ENCODE results near the gene MYL2.

The MYL2 gene

GRCh38 chr12:110930348-110931314, 10.3 kb upstream of the MYL2 start:
- DNase-seq (ENCODE audit: low spot score) = no peak

GRCh38 chr12:110929818-110930217, 9.4 kb upstream of the MYL2 start:
- no peak for DNase-seq (ENCODE audit: low spot score)

DNA sequence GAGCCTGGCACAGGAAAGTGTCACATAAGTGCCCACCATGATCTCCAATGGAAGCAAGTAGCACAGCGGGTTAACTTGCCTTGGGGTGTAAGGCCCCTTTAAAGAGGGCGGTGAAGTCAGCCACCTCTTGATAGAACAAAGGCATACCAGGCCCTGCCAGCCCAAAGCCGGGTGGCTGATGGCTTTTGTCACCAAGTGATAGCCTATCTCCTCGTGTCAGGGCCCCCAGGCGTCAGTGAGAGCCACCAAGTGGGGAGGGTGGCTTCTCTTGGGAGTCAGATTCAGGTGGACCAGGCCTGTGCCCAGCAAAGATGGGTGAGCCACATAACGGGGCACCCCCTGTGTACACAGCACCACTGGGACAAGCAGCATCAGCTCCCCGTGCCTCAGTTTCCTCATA, 8.3 kb upstream of the MYL2 start:
- no peak for DNase-seq (ENCODE audit: low spot score)

- no peak for DNase-seq (ENCODE audit: low spot score)
These were observed 7.2 kb upstream of the MYL2 start for GRCh38 chr12:110927546-110927945.

GRCh38 chr12:110923692-110924334, 3.4 kb upstream of the MYL2 start:
- DNase-seq (ENCODE audit: low spot score) = no peak

- no peak for DNase-seq (ENCODE audit: low spot score)
These were observed 2.8 kb upstream of the MYL2 start for GRCh38 chr12:110923192-110923591.

DNA sequence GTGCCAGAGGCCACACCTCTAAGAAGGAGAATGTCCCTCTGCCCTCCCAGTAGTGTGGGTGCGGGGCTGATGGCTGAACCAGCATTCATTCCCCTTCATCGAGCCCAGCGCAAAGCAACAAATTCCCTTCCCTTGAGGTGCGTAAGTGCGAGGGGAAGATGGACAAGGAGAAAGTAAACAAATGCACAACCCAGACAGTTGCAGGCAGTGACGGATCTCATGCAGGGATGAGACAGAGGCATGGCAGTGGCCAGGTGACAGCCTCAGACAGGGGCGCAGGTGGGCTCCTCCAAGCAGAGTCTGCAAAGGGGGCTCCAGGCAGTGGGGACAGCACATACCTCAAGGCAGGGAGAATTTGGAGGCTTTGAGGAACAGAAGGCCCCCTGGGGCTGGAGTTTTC, 2.3 kb upstream of the MYL2 start:
- DNase-seq (ENCODE audit: low spot score) = no peak

- DNase-seq (ENCODE audit: low spot score) = no peak
These were observed 883 bp upstream of the MYL2 start for GRCh38 chr12:110921262-110921661.

- no peak for DNase-seq (ENCODE audit: low spot score)
These were observed 659 bp downstream of the MYL2 start for GRCh38 chr12:110919720-110920119.

GRCh38 chr12:110917961-110918360, 2.4 kb downstream of the MYL2 start:
- DNase-seq (ENCODE audit: low spot score) = no peak

DNA sequence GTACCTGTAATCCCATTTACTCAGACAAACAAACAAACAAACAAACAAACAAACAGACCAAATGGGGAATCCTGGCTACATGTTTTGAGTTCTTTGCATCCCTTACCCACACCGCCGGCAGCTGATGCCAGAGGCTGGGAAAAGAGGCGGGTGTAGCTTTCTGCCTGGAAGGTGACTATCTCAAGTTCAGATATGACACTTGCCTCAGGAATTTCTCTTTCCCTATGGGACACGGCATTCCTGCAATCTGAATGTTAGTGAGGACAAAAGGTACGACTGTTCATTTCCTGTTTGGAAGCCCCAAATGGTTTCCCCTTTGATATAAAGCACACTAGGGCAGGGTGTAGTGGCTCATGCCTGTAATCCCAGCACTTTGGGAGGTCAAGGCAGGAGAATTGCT, 2.9 kb downstream of the MYL2 start:
- no peak for DNase-seq (ENCODE audit: low spot score)

DNA sequence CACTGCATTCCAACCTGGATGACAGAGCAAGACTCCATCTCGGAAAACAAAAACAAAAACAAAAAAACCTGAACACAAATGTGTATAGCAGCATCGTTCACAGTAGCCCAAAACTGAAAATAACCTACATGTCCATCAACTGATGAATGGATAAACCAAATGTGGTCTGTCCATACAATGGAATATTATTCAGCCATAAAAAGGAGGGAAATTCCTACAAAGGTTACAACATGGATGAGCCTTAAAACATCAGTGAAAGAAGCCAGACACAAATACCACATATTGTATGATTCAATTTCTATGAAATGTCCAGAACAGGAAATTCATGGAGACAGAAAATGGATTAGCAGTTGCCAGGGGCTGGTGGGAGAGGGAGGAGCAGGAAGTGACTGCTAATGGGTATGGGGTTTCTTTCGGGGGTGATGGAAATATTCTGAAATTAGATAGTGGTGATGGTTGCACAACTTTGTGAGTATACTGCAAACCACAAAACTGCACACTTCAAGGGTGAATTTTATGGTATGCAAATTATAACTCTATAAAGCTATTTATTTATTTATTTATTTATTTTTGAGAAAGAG, 4.0 kb downstream of the MYL2 start:
- no peak for DNase-seq (ENCODE audit: low spot score)

DNA sequence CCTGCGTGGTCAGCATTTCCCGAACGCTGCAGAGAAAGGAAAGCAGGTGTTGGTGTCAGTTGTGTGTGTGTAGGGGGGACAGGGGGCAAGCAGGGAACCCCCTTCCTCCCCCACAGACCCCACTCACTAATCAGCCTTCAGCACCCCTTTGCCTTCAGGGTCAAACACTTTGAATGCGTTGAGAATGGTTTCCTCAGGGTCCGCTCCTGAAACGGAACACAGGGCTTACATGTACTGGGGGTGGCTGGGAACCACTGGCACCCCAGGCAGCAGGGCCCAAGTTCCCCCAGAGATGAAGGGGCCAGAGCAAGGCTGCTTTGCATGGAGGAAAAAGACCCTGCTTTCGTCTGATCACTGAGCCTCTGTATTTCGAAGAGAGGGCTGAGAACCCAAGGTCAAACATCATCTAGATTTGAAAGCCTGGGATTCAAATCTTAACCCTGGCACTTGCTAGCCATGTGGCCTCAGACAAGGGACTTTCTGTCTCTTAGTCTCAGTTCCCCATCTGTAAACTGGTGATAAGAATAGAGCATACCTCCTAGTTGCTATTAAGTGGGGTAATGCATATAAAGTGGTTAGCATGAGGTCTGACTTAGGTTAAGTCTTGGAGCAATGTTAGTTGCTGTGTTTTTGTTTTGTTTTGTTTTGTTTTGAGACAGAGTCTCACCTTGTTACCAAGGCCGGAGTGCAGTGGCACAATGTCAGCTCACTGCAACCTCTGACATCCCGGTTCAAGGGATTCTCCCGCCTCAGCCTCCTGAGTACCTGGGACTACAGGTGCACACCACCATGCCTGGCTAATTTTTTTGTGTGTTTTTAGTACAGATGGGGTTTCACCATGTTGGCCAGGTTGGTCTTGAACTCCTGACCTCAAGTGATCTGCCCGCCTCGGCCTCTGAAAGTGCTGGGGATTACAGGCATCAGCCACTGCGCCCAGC, 7.0 kb downstream of the MYL2 start:
- no peak for DNase-seq (ENCODE audit: low spot score)

GRCh38 chr12:110912263-110912662, 8.1 kb downstream of the MYL2 start:
- DNase-seq (ENCODE audit: low spot score) = no peak

DNA sequence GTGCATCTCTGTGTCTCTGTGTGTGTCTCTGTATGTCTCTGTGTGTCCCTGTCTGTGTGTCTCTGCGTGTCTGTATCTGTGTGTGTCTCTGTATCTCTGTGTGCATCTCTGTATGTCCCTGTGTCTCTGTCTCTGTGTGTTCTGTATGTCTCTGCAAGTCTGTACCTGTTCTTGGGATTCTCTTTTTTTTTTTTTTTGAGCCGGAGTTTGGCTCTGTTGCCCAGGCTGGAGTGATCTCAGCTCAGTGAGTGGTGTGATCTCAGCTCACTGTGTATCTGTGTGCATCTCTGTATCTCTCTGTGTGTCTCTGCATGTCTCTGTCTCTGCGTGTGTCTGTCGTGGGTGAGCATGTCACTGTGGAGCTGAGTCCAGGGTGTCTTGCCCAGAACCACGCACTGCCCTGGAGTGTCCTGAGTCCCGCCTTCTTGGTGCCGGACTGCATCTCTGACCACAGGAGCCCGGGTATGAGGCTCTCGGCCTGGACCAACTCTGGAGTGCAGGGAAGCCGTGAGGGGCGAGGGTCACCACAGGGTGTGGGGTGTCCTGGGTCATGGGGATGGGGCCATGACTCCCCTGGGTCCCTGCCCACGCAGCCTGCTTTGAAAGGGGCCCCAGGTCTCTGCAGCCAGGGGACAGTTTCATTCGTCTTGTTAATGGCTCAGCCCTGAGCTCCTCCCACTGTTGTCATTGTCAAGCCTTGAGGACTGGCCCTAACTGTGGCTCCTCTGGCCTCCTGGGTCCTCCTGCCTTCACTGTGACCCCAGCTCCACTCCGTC, 11.8 kb downstream of the MYL2 start:
- no peak for DNase-seq (ENCODE audit: low spot score)

DNA sequence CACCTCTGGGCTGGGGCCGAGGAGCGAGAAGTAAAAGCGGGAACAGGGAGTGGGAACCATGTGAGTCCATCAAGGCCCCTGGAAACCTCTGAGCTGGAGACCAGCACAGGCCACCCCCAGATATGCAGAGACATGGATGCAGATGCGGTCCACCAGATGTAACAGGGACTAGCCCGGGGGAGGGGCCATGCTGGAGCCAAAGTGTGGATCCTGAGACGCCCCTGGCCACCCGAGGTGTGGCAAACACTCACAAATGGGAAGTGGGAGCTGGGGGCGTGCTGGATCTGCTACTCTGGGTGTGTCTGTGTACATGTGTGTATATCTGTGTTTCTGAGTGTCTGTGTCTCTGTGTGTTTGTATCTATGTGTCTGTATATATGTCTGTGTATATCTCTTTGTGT, 12.8 kb downstream of the MYL2 start:
- no peak for DNase-seq (ENCODE audit: low spot score)

DNA sequence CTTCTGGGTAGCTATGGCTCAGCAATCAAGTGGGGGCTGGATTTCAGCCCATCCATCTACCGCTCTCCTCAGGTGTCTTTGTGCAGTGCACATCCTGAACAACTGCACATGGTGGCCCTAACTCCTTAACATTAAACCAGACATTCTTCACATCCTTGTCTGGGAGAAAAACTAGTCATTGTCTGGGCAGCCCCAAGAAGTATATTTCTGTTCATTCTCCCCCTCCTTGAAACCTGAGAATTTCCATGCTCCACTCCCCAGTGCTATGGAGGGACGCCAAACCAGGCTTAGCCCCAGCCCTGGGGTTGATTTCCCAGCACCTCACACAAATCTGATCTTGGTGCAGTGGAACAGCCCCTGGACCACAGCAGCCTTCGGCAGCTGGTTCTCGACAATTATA, 13.4 kb downstream of the MYL2 start:
- DNase-seq (ENCODE audit: low spot score) = no peak

GRCh38 chr12:110906516-110906915, 13.9 kb downstream of the MYL2 start:
- no peak for DNase-seq (ENCODE audit: low spot score)

DNA sequence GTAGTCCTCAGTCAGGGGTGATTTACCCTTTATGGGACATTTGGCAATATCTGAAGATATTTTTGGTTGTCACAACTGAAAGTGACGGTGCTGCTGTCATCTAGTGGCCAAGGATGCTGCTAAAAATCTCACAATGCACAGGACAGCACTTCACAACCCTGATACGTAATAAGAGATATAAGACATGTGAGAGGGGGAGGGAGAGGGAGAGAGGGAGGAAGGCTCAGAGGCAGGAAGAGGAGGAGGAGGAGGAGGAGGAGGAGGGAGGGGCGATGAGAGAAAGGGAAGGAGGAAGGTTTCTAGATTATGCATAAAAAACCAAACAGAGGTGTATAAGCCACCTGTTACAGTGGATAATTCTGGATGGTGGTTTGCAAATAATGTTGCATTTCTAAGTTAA, 14.3 kb downstream of the MYL2 start:
- no peak for DNase-seq (ENCODE audit: low spot score)

GRCh38 chr12:110903511-110903910, 16.9 kb downstream of the MYL2 start:
- no peak for DNase-seq (ENCODE audit: low spot score)

- DNase-seq (ENCODE audit: low spot score) = no peak
These were observed 19.0 kb downstream of the MYL2 start for GRCh38 chr12:110901401-110901800.
